Endothelial cell of umbilical vein (primary cell): ENCODE data around the gene ANXA2R. TPM values are rescaled to one million over a fixed set of nuclear protein-coding genes. Genes with fewer than 3 reads are reported as not detected.
"Not testable (repeated sequence)": the region's sequence is repeated elsewhere in the genome, so short reads cannot be mapped to it uniquely, and the experiment has no call there.

Experiments
- BruUV-seq: library from RNA; stranded (reverse); fragments of 400-500 nt; replicated peaks from 2 replicates; lab custom pipeline; 2021; lab: Mats Ljungman, UMichigan
- CTCF ChIA-PET: fragments of 300-600, 350-600 bp; sonication (Branson Sonifier 250); formaldehyde crosslinking; loops from one replicate; lab custom pipeline; 2021; ENCODE audit warnings: antibody characterized with exemption, inconsistent platforms; lab: Charles Lee
- POLR2A ChIA-PET: fragments of 300-600, 350-600 bp; sonication (Branson Sonifier 250); formaldehyde crosslinking; loops from one replicate; lab custom pipeline; 2021; ENCODE audit warnings: antibody characterized with exemption, inconsistent platforms; lab: Charles Lee
- DNase-seq: peaks from one replicate; pipeline ENCODE4 v3.0.0-alpha.2; 2011; ENCODE audit warnings: low read depth, low spot score
- FAIRE-seq: peaks from 2 replicates; lab custom pipeline; 2011; peaks lifted over from hg19 to GRCh38; lab: Jason Lieb, UNC
- H2AFZ ChIP-seq: 2 replicates; pipeline ENCODE4 v1.6.0; 2012; ENCODE audit warnings: low read depth, low read length, control low read depth, inconsistent platforms
- H3K27ac ChIP-seq: 2 replicates; pipeline ENCODE4 v1.5.1; 2011; ENCODE audit warnings: low read depth, mild to moderate bottlenecking, control low read depth, low read length, moderate library complexity; ENCODE audit not compliant: insufficient read depth
- H3K27me3 ChIP-seq, 2 experiments: 2 replicates each; pipeline versions ENCODE4 v1.6.0 to v1.6.1; 2011; ENCODE audit warnings: low read length in 2 of 2, mixed read lengths in 1 of 2; ENCODE audit not compliant: control insufficient read depth in 2 of 2, insufficient read depth in 2 of 2
- H3K36me3 ChIP-seq, 2 experiments: 2 replicates in 1 of 2; 3 replicates in 1 of 2; pipeline ENCODE4 v1.5.1; 2011; ENCODE audit warnings: low read length in 2 of 2, mild to moderate bottlenecking in 1 of 2, moderate library complexity in 1 of 2; ENCODE audit not compliant: control insufficient read depth in 2 of 2, insufficient read depth in 2 of 2; ENCODE audit errors: extremely low read depth in 1 of 2
- H3K4me1 ChIP-seq: 3 replicates; pipeline ENCODE4 v1.5.1; 2011; ENCODE audit warnings: mild to moderate bottlenecking, low read length; ENCODE audit not compliant: control insufficient read depth, insufficient read depth; ENCODE audit errors: extremely low read depth
- H3K4me2 ChIP-seq: 2 replicates; pipeline ENCODE4 v1.6.1; 2011; ENCODE audit warnings: low read length, control low read depth, mixed read lengths; ENCODE audit not compliant: insufficient read depth
- H3K4me3 ChIP-seq, 3 experiments: fragments of 200-600 bp in 1 of 3; sonication (generic), shearing (Covaris generic) in 1 of 3; replicated peaks in 1 of 3; 2 replicates each; pipeline ENCODE4 v1.5.1; 2011 to 2016; ENCODE audit warnings: control low read depth in 3 of 3, low read length in 3 of 3, mild to moderate bottlenecking in 2 of 3, inconsistent platforms in 1 of 3, low read depth in 1 of 3, moderate library complexity in 1 of 3; ENCODE audit not compliant: insufficient read depth in 1 of 3
- H3K79me2 ChIP-seq: 2 replicates; pipeline ENCODE4 v1.6.0; 2012; ENCODE audit warnings: low read length, inconsistent platforms; ENCODE audit not compliant: control insufficient read depth, insufficient read depth
- H3K9ac ChIP-seq: replicated peaks from 2 replicates; pipeline ENCODE3; 2011; ENCODE audit warnings: low read length, control low read depth; ENCODE audit not compliant: insufficient read depth; ENCODE audit errors: extremely low read depth
- H3K9me1 ChIP-seq: replicated peaks from 3 replicates; pipeline ENCODE4 v1.6.0; 2011; ENCODE audit warnings: mild to moderate bottlenecking, low read length; ENCODE audit not compliant: control insufficient read depth, insufficient read depth; ENCODE audit errors: extremely low read depth
- H3K9me3 ChIP-seq: replicated peaks from 2 replicates; pipeline ENCODE4 v1.5.1; 2012; ENCODE audit warnings: low read length, inconsistent platforms; ENCODE audit not compliant: control insufficient read depth, insufficient read depth
- H4K20me1 ChIP-seq: replicated peaks from 2 replicates; pipeline ENCODE3; 2011; ENCODE audit warnings: mild to moderate bottlenecking, low read length; ENCODE audit not compliant: control insufficient read depth, insufficient read depth; ENCODE audit errors: extremely low read depth
- EZH2 ChIP-seq: IDR thresholded peaks from 2 replicates; pipeline ENCODE4 v1.6.1; 2012; ENCODE audit warnings: borderline replicate concordance, low read depth, mild to moderate bottlenecking, moderate library complexity, low read length, inconsistent platforms; ENCODE audit not compliant: severe bottlenecking
- FOS ChIP-seq: IDR thresholded peaks from 2 replicates; pipeline ENCODE4 v1.6.1; 2011; ENCODE audit warnings: mild to moderate bottlenecking, low read length, moderate library complexity, borderline replicate concordance; ENCODE audit not compliant: insufficient read depth
- JUN ChIP-seq: IDR thresholded peaks from 2 replicates; pipeline ENCODE4 v1.6.1; 2011; ENCODE audit warnings: borderline replicate concordance, low read depth; ENCODE audit not compliant: insufficient read length, insufficient read depth
- MYC ChIP-seq: IDR thresholded peaks from one replicate; pipeline ENCODE4 v1.6.1; 2011; ENCODE audit warnings: mild to moderate bottlenecking, low read depth, low read length
- POLR2A ChIP-seq: IDR thresholded peaks from 2 replicates; pipeline ENCODE4 v1.6.1; 2012; ENCODE audit warnings: low read depth, mild to moderate bottlenecking, control low read depth, low read length
- POLR2AphosphoS5 ChIP-seq: IDR thresholded peaks from 2 replicates; pipeline ENCODE4 v1.6.1; 2012; ENCODE audit warnings: low read depth, mild to moderate bottlenecking, control low read depth, low read length, moderate library complexity; ENCODE audit not compliant: insufficient read depth
- dilution Hi-C: fragments of 300-500 bp; cut with MboI; formaldehyde crosslinking; loops from one replicate; pipeline ENCODE4 v1.15.0; 2019; ENCODE audit warnings: low sequenced_read_pairs; ENCODE audit not compliant: extremely low pct_ligation_motif_present
- intact Hi-C: fragments of 100-400 bp; cut with micrococcal nuclease; formaldehyde crosslinking; loops from one replicate; pipeline ENCODE4 v1.10.0; 2022
- polyA plus RNA-seq, 4 experiments: library from polyadenylated mRNA; depleted of rRNA in 3 of 4; stranded (reverse) in 3 of 4; unstranded in 1 of 4; fragments of >200 nt; gene quantifications; 2 replicates each; pipeline versions ENCODE4 v1.2.1 to v1.2.3, GENCODE V29; 2011 to 2012; ENCODE audit warnings: missing spikeins in 1 of 4
- total RNA-seq: library from RNA; stranded (reverse); gene quantifications from 2 replicates; pipeline ENCODE4 v1.2.3, GENCODE V29; 2021
- TF ChIP-seq, protein P1 (sequence below): IDR thresholded peaks from 2 replicates; pipeline ENCODE4 v1.6.1; 2011; ENCODE audit not compliant: insufficient read depth, insufficient read length
- TF ChIP-seq, protein P2 (sequence below), 2 donors: IDR thresholded peaks; 1 replicate in 1 of 2; 2 replicates in 1 of 2; pipeline ENCODE4 v1.5.1; 2011; ENCODE audit warnings: low read length in 2 of 2, mild to moderate bottlenecking in 2 of 2, moderate library complexity in 2 of 2, control low read depth in 1 of 2, inconsistent platforms in 1 of 2, low read depth in 1 of 2; ENCODE audit not compliant: insufficient read depth in 1 of 2; ENCODE audit errors: extremely low read depth in 1 of 2

The ANXA2R gene
- total and polyA plus RNA-seq, 2 donors (not counting 3 experiments of a cell fraction or from before 2014, with no cell fraction given), result 6.6 to 10.4 TPM

GRCh38 chr5:43085453-43085852 lies 45.3 kb upstream of the ANXA2R start:
- H3K9me1 ChIP-seq, result no peaks in the 10 kb centered on the region
- H2AFZ ChIP-seq, result no peak overlapping the region
- ChIA-PET POLR2A (no interaction called here), CTCF (no interaction called here)
- no peak for TF ChIP-seq EZH2
- TF ChIP-seq FOS, result no peak
- TF ChIP-seq, protein P1, sequence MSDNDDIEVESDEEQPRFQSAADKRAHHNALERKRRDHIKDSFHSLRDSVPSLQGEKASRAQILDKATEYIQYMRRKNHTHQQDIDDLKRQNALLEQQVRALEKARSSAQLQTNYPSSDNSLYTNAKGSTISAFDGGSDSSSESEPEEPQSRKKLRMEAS, result no peak
- no peak for TF ChIP-seq POLR2AphosphoS5
- TF ChIP-seq JUN, result no peak
- TF ChIP-seq, protein P2, sequence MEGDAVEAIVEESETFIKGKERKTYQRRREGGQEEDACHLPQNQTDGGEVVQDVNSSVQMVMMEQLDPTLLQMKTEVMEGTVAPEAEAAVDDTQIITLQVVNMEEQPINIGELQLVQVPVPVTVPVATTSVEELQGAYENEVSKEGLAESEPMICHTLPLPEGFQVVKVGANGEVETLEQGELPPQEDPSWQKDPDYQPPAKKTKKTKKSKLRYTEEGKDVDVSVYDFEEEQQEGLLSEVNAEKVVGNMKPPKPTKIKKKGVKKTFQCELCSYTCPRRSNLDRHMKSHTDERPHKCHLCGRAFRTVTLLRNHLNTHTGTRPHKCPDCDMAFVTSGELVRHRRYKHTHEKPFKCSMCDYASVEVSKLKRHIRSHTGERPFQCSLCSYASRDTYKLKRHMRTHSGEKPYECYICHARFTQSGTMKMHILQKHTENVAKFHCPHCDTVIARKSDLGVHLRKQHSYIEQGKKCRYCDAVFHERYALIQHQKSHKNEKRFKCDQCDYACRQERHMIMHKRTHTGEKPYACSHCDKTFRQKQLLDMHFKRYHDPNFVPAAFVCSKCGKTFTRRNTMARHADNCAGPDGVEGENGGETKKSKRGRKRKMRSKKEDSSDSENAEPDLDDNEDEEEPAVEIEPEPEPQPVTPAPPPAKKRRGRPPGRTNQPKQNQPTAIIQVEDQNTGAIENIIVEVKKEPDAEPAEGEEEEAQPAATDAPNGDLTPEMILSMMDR (IDR thresholded peaks at IDR 0.05; ENCODE audit: extremely low read depth in 1 of 2, insufficient read depth in 1 of 2, low read depth in 1 of 2, low read length in 2 of 2), result no peak
- TF ChIP-seq POLR2A, result no peak
- no peak for TF ChIP-seq MYC
- no peaks in the 10 kb centered on the region for H4K20me1 ChIP-seq
- intact Hi-C loops, result no loop called here
- H3K4me1 ChIP-seq, result no peaks in the 10 kb centered on the region
- H3K36me3 ChIP-seq, result no peaks in the 10 kb centered on the region
- no peak overlapping the region for H3K27ac ChIP-seq
- no peak for DNase-seq
- FAIRE-seq, result no peak
- no peak overlapping the region for H3K4me2 ChIP-seq
- no peaks in the 10 kb centered on the region for H3K9me3 ChIP-seq
- dilution Hi-C loops, result no loop called here
- H3K9ac ChIP-seq, result no peak overlapping the region
- no TSS peak for BruUV-seq
- H3K79me2 ChIP-seq, result no peaks in the 10 kb centered on the region
- no peak overlapping the region for H3K4me3 ChIP-seq
- no peaks in the 10 kb centered on the region for H3K27me3 ChIP-seq

GRCh38 chr5:43084468-43084867 lies 44.3 kb upstream of the ANXA2R start:
- CTCF ChIA-PET, H3K4me2 ChIP-seq, H3K9ac ChIP-seq, H3K27ac ChIP-seq, H3K9me3 ChIP-seq, H3K9me1 ChIP-seq, H3K4me3 ChIP-seq, intact Hi-C loops, H2AFZ ChIP-seq, H3K27me3 ChIP-seq, H3K79me2 ChIP-seq, H4K20me1 ChIP-seq, H3K36me3 ChIP-seq, FAIRE-seq, H3K4me1 ChIP-seq, DNase-seq, POLR2A ChIA-PET, BruUV-seq, dilution Hi-C loops: not testable (repeated sequence)

GRCh38 chr5:43081345-43081744 lies 41.2 kb upstream of the ANXA2R start:
- H3K36me3 ChIP-seq, FAIRE-seq, H3K27me3 ChIP-seq, POLR2A ChIA-PET, H2AFZ ChIP-seq, H3K79me2 ChIP-seq, DNase-seq, H3K4me1 ChIP-seq, H4K20me1 ChIP-seq, H3K9ac ChIP-seq, H3K4me3 ChIP-seq, intact Hi-C loops, dilution Hi-C loops, BruUV-seq, H3K4me2 ChIP-seq, H3K9me3 ChIP-seq, H3K9me1 ChIP-seq, H3K27ac ChIP-seq: not testable (repeated sequence)
- CTCF ChIA-PET, result interaction anchor here (1.5 kb wide), 1 partner anchor 9 kb away, joined by 6 read pairs; no protein-coding TSS in a partner anchor
